Fibroblast of skin of scalp (primary cell): ENCODE measurements around the gene MYOZ2.
"Not testable (repeated sequence)": the region's sequence is repeated elsewhere in the genome, so short reads cannot be mapped to it uniquely, and the experiment has no call there.

Experiments used
- DNase-seq: peaks from one replicate; pipeline ENCODE4 v3.0.0-alpha.2; 2013

MYOZ2 gene

DNA sequence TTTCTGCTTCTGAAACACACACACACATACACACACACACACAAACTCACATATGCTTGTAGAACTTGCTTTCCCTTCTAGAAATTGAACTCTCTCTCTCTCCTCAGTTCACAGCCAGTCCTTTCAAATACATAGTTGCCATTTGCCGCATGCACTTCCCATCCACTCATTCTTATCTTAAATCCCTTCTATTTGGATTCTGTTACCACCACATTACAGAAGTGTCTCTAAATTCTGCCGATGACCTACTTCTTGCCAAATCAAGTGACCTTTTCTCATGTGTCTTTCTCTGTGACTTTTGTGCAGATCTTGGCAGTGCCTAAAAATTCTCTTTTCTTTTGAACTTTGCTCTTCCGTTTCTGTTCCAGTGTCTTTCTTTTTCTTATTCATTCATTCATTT is 7.5 kb upstream of the MYOZ2 start:
- DNase-seq = no peak

DNA sequence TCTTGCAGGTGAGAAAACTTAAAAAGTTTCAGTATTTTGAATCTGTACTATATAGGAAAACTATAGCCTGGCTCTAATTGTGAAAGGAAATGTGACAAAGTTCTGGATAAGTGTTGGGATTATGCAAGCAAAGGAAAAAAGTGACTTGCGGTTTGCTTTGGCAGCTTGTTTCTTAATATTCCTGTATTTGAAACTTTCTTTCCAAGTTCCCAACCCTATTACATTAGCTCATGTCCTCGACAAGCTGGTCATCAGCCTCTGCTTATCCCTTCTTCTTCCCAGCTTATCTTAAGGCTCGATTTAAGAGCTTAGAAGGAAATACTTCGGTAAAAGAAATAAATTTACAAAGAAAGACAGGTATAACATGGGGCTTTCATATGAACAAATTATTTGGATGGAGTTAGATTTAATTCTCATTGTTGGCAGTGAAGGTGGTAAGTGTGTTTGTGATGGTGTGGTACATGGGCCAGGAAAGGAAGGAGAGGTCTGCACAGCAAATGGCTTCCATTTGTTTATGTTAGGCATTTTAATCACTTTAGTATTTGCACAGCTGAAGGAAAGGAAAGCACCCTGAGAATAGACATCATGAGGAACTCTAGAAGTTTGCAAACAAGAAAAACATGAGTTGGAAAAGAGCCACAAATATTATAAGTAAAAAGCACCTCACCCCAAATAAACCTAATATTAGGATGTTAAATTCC is 5.1 kb upstream of the MYOZ2 start:
- DNase-seq = peak; percentile 27

DNA sequence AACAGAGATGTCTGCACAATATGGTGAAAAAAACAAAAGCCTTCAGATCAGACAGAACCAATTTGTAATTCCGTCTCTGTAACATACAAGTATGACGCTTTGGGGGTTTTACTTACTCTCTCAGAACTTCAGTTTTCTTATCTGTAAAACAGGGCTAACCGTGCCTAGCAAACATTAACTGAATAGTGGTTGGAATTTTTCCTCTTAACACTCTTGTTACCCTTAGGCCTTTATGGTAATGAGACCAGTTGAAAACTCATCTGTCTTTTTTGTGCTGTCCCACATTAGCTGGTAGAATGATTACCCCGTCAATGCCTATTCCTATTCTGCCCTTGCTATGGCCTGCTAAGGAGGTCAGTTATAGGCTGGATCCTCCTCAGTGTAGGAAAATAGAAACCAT is 4.5 kb upstream of the MYOZ2 start:
- DNase-seq = no peak

DNA sequence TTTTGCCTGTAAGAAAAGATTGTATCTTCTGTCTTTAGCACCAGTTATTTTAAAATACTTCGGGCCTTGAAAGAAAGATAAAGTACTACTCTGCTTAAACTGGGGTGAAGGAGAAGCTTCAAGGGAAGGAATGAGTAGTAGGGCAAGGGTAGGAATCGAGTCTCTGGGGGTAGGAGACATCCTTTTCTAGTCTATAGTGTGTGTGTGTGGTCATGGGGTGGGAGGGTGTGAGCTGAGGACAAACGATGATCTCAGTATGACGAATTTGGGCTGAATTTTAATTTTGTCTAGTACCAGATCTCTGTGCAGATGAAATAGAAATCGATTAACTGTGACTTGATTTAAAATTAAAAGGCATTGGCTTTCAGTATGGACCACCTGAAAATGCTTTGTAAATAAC is 3.3 kb upstream of the MYOZ2 start:
- no peak for DNase-seq

DNA sequence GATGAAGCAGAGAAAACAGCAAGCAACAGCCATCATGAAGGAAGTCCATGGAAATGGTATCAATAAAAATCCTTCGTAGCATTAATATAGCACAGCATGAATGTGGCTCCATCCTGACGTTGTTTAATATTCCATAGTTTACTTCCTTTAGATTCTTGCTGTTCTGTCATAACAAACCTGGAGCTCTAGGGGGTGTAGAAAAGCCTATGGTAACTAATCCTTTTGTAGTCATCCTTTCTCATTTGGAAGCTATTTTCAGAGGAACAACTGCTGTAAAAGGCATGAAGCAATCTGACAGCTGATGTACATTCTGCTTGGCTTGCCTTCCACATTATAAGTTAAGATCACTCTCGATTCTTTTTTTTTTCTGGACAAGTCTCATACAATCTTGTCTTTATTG is 914 bp downstream of the MYOZ2 start:
- DNase-seq = peak; percentile 26

DNA sequence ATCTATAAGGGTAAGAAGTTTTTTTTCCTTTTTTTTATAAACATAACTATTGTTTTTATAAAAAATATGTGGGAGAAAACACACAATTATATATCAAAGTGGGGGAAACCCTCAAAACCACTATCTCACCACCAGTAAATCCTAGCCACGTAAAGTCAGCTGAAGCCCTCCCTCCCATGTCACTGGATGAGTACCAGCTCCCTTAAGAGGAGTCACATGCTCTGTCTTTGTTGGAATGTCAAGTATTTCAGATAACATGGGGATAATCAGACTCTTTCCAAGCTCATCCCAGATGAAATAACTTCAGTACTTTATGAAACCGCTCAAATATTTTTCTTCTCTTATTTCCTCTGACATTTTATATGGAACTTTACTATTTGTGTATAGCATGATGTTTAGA is 2.4 kb downstream of the MYOZ2 start:
- peak; percentile 72 for DNase-seq

DNA sequence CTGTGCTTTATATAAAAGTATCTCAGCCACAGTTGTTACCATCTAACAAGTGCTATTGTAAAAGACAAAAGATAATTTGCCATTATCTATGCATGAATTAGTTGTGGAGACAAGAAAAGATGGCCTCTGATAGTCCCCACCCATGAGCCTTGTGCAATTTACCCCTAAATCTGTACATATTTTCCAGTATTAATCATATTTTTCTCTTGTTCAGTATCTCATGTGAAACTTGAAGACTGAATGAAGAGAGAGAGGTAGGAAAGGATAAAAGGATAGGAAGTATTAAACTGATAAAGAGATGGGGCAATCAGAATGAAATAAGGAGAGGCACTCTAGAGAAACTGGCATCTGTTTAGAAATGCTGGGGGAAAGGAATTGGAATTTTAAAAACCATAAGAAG is 3.7 kb downstream of the MYOZ2 start:
- DNase-seq = peak; percentile 20

DNA sequence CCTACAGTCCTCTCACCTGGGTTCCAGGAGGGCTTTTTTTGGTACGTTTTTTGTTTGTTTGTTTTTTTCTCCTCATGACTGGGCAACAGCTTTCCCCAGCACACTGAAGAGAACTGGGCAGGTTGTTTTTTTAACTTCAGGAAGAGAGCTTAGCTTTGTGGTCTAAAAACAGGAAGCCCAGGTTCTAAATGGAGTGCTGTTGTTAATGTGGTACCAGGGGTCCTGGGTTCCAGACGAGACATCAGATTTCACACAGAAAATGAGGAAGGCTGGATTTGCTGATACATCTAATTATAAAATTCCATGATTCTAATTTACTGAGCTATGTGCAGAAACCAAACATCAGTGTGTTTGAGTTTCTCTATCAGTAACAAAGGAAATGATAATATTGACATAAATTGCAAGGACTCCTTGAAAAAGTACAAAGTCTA is 4.2 kb downstream of the MYOZ2 start:
- DNase-seq = no peak

DNA sequence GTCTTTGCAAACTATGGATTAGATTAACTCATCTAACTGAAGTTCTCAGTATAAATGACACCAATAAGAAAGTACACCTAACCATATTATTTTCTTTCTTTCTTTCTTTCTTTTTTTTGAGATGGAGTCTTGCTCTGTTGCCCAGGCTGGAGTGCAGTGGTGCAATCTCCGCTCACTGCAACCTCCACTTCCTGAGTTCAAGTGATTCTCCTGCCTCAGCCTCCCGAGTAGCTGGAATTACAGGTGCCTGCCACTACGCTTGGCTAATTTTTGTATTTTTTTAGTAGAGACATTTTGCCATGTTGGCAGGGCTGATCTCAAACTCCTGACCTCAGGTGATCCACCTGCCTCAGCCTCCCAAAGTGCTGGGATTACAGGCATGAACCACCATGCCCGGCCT is 5.7 kb downstream of the MYOZ2 start:
- DNase-seq = not testable (repeated sequence)

DNA sequence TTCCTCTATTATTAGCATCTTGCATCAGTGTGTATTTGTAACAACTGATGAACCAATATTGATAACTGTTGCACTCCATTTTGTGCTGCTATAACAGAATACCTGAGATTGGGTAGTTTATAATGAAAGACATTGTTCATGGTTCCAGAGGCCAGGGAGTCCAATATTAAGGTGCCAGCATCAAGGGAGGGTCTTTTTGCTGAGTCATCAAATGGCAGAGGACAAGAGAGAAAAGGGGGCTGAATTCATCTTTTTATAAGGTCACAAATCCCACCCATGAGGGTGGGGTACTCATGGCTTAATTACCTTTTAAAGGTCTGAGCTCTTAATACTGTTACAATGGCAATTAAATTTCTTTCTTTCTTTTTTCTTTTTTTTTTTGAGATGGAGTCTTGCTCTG is 7.2 kb downstream of the MYOZ2 start:
- no peak for DNase-seq

DNA sequence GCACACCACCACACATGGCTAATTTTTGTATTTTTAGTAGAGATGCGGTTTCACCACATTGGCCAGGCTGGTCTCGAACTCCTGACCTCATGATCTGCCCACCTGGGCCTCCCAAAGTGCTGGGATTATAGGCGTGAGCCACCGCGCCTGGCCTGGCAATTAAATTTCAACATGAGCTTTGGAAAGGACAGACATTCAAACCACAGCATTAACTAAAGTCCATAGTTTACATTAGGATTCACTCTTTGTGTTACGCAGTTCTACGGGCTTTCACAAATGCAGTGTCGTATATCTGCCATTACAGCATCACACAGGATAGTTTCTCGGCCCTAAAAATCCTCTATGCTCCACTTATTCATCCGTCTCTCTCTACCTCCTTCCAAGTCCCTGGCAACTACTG is 7.7 kb downstream of the MYOZ2 start:
- DNase-seq = not testable (repeated sequence)

DNA sequence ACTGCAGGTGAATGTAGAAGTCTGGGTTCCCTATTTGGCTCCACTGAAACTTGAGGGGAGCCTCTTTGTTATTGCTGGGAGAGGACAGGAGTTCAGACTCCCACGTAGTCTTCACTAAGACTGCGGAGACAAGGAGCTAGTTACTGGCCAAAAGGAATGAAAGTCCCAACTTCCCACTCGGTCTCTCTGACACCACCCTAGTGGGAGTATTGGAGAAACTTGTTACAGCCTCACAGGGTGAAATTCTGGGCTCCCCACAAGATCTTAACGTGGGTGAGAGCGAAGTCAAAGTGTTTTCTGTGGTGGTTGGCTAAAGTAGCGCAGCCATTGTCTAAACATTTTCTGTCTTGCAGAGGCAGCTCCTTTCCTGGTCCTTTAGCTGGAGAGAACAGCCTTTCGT is 13.5 kb downstream of the MYOZ2 start:
- no peak for DNase-seq

DNA sequence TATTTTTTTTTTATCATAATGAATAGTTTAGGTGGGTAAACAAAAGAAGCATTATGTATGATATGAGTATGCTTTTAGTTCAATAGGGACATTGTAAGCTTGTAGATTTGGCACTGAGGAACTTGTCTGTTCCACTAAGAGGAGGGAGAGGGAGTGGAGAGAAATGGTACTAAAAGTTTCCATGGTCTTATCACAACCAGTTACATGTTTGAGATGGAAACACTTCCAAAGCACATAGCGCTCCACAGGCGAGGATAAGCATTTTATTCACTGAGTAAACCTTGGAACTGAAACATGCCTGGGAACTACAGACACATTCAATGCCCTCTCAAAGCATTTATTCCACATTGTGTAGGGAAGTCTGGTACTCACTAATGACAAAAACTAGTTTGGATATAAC is 15.5 kb downstream of the MYOZ2 start:
- DNase-seq = no peak

DNA sequence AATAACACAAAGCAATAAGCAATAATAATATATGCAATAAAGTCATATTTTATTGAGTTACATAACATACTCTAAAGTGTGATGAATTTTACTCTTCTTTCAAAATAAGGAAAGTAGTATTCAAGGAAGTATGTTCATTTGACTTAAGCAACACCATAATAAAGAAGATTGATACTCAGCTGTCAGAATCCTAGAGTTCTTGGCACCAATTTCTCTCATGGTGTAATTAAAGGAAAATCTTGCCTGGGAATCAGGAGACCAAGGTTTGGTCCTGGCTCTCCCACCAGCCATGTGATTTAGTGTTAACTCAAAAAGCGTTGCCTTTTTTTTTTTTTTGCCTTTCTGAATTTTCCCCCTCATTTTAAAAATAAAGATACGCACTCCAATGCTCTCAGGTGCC is 17.1 kb downstream of the MYOZ2 start:
- DNase-seq = no peak

DNA sequence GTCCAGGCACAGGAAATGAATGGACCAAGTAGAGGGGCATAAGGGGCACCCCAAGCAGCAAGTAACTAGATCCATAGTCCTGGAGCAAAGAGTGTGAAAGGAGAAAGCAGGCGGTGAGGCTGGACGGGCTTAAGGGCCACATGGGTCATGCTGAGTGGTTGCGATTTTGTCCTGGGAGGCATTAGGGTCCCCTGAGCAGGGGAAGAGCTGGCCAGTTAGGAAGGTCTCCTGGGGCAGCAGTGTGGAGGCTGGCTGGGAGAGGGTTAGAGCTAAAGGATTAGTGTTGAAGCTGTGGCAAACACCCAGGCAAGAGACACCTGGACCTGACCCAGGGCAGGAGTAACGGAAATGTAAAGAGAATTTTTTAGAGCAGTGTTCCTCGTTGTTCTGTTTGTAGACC is 26.5 kb downstream of the MYOZ2 start:
- no peak for DNase-seq

DNA sequence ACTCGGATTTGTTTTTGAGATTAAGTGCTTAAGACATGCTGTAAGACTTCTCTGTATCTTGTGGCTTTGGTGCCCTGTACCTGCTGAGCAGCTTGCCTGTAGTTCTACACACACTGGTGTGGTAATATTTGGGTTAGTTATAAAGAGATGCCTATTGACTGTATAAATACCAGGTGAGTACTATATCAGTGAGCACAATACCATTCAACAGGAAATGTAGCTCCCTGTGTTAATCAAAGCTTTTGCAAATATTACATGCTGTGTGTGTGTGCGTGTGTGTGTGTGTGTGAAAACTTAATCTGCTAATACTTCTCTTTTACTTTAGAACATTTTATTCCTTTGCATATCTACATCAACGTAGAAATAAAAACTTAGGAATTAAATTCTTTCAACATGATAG is 30.1 kb downstream of the MYOZ2 start:
- no peak for DNase-seq

DNA sequence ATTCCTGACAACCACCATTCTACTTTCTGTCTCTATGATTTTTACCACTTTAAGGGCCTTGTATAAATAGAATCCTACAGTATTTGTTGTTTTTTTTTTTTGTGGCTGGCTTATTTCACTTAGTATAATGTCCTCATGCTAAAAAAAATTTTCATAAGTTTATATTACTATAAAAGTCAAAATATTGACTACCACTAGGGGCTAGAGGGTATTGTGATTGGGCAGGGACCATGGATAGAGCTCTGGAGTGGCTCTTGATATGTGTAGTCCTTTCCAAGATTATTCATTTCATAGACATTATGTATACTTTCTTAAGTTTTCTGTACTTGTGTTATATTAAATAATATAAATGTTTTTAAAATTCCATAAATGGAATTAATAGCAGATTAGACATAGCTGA is 34.6 kb downstream of the MYOZ2 start:
- DNase-seq = no peak

DNA sequence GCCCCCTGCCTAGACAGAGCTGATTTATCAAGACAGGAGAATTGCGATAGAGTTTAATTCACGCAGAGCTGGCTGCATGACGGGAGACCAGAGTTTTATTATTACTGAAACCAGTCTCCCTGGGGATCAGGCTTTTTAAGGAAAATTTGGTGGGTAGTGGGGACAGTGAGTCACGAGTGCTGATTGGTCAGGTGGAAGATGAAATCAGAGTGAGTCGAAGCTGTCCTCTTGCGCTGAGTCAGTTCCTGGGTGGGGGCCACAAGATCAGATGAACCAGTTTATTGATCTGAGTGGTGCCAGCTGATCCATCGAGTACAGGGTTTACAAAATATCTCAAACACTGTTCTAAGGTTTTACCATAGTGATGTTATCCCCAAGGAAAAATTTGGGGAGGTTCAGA is 36.6 kb downstream of the MYOZ2 start:
- DNase-seq = peak; percentile 1

DNA sequence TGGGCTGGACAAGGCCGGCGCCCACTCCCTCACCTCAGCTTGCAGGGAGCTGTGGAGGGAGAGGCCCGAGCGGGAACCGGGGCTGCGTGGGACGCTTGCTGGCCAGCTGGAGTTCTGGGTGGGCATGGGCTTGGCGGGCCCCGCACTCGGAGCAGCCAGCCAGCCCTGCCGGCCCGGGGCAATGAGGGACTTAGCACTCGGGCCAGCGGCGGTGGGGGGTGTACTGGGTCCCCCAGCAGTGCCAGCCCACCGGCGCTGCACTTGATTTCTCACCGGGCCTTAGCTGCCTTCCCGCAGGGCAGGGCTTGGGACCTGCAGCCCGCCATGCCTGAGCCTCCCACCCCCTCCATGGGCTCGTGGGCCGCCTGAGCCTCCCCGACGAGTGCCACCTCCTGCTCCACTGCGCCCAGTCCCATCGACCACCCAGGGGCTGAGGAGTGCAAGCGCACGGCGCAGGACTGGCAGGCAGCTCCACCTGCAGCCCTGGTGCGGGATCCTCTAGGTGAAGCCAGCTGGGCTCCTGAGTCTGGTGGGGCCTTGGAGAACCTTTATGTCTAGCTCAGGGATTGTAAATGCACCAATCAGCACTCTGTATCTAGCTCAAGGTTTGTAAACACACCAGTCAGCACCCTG is 38.2 kb downstream of the MYOZ2 start:
- not testable (repeated sequence) for DNase-seq

DNA sequence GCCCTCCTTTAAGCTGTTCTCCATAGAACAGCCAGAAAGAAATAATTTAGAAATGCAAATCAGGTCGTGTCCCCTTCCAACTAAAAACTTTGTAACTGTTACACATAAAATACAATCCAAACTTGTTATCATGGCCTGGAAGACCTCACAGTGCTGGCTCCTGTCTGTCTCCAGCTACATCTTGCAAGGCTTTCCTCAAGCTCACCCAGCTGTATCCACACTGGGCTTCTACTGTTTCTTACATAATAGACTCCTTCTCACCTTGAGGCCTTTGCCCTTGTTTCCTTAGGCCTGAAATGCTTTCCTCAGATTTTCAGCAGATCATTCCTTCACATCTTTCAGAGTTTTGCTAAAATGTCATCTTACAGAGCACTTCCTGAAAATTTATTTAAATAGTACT is 43.4 kb downstream of the MYOZ2 start:
- no peak for DNase-seq

DNA sequence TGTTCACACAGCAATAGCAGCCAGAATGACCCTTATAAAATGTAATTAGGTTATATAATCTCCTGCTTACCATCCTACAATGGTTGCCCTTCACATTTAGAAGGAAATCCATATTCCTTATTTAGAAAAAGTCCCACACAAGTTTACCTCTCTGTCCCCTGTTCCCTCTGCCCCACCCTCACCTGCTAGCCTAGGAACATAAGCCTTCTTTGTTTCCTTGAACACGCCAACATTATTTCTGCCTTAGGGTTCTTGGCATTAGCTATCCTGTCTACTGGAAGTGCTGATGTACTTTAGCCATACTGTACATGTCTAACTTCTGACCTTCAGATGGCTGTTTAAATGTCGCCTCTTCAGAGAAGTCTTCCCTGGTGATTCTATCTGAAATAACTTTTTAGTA is 48.5 kb downstream of the MYOZ2 start:
- DNase-seq = no peak

DNA sequence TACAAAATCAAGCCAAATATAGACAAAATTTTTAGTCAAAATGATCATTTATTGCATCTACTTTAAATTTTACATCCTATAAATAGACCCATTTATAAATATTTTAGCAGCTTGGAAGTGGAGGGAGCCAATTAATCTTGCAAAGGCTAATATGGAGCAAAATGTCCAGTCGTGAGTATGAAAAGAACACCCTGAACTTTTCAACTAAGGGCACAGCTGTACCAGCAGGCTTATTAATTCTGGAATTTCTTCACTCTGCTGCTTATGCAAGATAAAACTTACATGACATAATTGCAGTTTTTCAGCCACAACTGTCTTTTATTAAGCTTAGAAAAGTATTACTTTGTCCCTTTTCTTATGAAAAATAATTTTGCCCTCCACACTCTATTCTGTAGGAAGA is 54.0 kb downstream of the MYOZ2 start:
- no peak for DNase-seq

DNA sequence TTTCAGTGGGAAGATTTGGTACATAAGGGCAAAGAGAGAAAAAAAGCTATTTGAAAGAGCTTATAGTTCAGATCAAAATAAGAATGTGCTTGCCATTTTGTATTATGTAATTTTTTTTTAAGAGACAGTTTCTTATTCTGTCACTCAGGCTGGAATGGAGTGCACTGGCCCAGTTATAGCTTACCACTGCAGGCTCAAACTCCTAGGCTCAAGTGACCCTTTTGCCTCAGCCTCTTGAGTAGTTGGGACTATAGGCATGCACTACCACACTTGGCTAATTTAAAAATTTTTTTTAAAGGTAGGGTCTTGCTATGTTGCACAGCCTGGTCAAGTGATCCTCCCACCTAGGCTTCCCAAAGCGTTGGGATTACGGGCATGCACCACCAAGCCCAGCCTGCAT is 54.7 kb downstream of the MYOZ2 start:
- DNase-seq = no peak

DNA sequence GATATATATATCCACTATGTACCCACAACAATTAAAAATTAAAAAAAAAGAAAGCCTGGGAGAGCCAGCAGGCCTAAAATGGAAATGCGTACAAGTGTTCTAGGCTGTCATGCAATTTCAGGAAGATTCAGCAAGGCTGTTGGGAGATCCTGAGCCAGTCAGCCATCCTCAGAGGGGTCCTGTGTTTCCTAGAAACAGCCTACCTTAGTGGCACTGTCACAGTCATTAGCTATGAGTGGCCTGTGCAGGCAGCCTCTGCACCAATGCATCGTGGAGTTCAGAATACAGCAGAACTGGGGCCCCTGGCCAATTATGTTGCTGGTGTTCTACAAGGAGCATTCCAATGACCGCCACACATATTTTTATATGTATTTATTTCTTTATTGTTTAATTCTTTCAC is 55.9 kb downstream of the MYOZ2 start:
- DNase-seq = no peak

DNA sequence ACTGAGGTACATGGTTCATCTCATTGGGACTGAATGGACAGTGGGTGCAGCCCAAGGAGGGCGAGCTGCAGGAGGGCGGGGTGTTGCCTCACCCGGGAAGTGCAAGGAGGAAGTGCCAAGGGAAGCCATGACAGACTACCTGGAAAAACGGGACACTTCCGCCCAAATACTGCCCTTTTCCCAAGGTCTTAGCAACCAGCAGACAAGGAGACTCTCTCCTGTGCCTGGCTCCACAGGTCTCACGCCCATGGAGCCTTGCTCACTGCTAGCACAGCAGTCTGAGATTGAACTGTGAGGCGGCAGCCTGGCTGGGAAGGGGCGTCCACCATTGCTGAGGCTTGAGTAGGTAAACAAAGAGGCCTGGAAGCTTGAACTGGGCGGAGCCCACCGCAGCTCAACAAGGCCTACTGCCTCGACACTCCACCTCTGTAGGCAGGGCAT is 62.2 kb downstream of the MYOZ2 start:
- no peak for DNase-seq
